Pulmonary artery endothelial cell (primary cell): ENCODE results near the gene SLC51B. TPM values are rescaled to one million over a fixed set of nuclear protein-coding genes. Genes with fewer than 3 reads are reported as not detected.
A peak's percentile ranks its signal among the peaks of the same experiment; 100 is the strongest.
"Not testable (repeated sequence)": the region's sequence is repeated elsewhere in the genome, so short reads cannot be mapped to it uniquely, and the experiment has no call there.

Experiments used
- DNase-seq: peaks from one replicate; pipeline ENCODE4 v3.0.0-alpha.2; 2011; ENCODE audit warnings: low read depth, low spot score
- total RNA-seq: library from RNA; depleted of rRNA; stranded (reverse); fragments of >200 nt; gene quantifications from 2 replicates; pipeline ENCODE4 v1.2.3, GENCODE V29; 2014

Gene SLC51B
- total RNA-seq = not detected in 2 replicates

- DNase-seq = no peak
Measured at GRCh38 chr15:65044724-65045481, at the start of gene SLC51B. SLC51B (plus strand) TSS chr15:65045387; CDS start chr15:65050005, 4,618 bp downstream.

DNA sequence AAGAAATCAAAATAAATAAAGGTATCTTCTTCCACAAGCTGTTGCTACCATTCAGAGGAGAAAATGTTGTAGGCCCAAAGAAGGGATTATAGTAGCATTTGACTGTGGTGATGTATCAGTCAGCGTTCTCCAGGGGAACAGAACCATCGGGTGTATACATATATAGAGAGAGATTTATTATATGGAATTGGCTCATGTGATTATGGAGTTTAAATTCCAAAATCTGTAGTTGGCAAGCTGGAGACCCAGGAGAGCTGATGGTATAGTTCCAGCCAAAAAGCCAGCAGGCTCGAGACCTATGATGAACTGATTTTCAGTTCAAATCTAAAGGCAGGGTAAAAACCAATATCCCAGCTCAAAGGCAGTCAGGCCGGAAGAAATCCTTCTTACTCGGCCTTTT, 48.1 kb upstream of the SLC51B start:
- DNase-seq = no peak

DNA sequence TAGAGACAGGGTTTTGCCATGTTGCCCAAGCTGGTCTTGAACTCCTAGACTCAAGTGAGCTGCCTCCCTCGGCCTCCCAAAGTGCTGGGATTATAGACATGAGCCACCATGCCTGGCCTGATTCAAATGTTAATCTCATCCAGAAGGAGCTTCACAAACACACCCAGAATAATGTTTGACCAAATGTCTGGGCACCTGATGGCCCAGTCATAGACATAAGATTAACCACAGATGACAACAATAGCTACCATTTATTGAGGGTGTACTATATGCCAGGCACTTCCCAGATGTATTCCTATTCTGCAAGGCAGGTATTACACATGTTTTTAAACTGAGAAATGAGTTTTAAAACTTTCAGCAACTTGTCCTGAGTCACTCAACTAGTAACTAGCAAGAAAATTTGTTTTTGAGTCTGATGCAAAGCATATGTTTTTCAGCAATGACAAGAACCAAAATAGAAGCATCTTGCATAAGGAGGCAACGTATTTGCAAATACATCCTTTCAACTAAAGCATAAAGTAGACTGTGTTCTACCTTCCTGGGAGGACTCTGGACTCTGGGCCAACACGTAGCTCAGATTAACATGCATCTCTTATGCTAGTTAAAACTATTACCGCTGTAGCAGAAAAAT, 47.3 kb upstream of the SLC51B start:
- DNase-seq = no peak

GRCh38 chr15:65004993-65005392, 40.2 kb upstream of the SLC51B start:
- DNase-seq = no peak

DNA sequence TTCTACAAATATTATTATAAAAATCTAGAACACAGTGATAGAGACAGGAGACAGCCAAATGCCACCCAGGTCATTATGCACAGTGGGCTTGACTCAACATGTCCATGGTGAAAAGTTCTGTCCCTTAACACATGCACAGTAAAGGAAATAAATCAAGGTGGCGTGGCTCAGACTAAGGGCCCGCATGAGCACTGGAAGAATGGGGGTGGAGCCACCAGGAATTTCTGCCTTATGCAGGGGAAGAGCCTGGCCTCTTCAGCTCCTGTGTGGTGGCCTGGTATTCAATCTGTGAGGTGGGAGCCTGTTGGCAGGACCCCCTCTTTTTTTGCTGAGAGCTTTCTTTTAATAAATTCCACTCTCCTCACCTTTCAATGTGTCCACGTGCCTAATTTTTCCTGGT, 38.3 kb upstream of the SLC51B start:
- DNase-seq = no peak

DNA sequence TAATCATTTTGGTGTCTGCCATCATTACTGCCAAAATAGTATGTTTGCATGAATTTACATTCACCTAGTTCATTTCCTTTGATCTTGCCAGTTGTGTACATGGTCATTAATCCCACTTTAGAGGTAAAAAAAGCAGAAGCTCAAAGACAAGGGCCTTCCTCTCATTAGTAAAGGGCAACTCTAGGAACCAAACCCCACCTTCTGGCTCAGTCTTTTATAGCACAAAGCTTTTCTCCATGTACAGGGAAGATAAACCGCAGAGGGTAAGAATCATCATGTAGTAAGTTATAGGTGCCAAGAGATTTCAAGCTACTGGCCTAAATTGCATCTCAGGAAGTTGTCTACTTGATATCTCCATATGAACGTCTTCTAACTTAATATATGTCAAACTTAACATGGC, 36.2 kb upstream of the SLC51B start:
- no peak for DNase-seq

- DNase-seq = not testable (repeated sequence)
Measured at GRCh38 chr15:65011198-65011597, 34.0 kb upstream of the SLC51B start.

DNA sequence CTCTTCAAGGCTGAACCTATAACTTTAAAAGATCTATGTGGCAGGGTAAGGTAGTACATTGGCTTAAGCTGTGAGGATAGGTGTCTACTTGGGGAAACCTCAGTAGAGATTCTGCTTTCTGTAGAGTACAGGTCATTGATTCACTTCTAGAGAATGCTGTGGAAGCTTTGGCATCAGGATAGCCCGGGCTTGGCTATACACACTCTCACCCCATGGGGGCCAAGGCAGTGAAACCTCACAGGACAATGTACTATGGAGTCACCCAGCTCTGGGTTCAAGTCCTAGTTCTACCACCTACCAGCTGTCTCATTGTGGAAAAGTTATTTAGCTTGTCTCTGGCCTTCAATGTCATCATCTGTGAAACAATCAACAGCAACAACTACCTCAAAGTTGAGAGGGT, 24.8 kb upstream of the SLC51B start:
- no peak for DNase-seq

DNA sequence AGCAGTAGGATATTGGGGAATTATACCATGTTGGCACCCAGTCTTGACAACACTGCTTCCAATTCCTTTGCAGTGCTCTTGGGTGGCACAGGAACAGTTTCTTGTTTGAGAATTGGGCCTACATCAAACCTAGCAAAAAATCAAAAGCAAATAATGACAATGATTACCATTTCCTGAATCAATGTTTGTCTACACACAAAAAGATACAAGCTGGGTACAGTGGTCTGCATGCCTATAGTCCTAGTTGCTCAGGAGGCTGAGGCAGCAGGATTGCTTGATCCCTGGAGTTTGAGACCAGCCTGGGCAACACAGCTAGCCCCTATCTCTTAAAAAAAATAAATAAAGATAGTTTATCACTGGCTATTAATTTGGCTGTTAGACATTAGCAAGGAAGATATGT, 23.7 kb upstream of the SLC51B start:
- DNase-seq = no peak

- DNase-seq = no peak
Measured at GRCh38 chr15:65026756-65027155, 18.4 kb upstream of the SLC51B start.

DNA sequence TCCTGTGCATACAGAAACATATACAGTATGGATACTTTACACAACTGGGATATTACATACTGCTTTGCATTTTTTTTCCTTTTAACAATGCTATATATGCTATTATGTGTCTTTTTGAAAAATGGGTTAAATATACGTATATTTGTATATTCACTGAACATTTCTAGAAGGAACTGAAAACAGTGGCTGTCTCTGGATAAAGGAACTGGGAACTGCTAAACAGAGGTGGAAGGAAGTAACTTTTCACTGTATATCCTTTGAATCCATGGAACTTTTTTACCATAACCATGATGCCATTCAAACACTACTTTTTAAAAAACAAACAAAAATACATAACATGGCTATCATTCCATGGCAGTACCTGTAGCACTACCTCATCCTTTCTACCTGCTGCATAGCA, 17.6 kb upstream of the SLC51B start:
- DNase-seq = no peak

- no peak for DNase-seq
Measured at GRCh38 chr15:65028338-65028737, 16.8 kb upstream of the SLC51B start.

GRCh38 chr15:65028921-65029735, 16.1 kb upstream of the SLC51B start, which contains the start of gene MTFMT:
MTFMT (minus strand) TSS chr15:65029639; CDS start chr15:65029613, 26 bp downstream.
- no peak for DNase-seq

DNA sequence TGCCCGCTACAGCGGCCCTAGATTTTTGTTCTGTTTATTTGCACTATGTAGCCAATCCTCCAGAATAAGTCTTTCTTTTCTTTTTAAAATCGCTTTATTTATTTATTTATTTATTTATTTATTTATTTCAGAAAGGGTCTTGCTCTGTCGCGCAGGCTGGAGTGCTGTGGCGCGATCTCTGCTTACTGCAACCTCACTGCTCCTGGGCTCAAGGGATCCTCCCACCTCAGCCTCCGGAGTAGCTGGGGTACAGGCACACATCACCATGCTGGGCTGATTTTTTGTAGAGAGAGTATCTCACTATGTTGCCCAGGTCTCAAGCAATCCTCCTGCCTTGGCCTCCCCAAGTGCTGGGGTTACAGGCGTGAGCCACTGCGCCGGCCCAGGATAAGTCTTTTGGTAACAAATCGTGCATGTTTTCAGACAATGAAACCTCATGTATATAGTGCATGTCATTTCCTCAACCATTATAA, 15.4 kb upstream of the SLC51B start:
- DNase-seq = no peak

- peak; percentile 37 for DNase-seq
Measured at GRCh38 chr15:65032801-65033537, 12.2 kb upstream of the SLC51B start.

DNA sequence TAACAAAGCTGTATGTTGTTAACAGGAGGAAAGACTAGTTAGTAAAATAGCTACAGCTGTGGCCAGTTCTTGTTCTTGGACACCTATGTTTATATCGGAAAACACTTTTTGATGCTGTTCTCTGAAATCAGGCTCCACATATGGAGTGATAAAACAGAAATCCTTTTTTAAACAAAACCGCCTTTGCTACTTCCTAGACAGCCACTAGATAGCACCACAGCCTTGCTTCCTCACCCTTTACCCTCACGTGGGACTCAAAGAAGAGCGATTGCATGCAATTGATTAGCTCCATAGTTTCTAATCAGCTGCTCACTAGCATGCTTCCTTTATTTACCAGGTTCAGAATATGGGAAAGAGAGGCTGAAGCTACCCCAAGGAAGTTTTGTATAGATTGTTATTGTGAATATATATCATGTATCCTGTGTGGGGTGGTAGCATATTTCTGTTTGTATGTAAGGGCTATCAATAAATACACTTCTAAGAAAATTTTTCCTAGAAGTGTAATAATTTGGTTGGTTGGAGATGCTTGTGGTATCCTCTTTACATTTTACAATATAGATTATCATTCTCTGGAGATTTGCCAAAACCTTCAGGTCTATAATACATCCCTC, 11.4 kb upstream of the SLC51B start:
- DNase-seq = no peak

DNA sequence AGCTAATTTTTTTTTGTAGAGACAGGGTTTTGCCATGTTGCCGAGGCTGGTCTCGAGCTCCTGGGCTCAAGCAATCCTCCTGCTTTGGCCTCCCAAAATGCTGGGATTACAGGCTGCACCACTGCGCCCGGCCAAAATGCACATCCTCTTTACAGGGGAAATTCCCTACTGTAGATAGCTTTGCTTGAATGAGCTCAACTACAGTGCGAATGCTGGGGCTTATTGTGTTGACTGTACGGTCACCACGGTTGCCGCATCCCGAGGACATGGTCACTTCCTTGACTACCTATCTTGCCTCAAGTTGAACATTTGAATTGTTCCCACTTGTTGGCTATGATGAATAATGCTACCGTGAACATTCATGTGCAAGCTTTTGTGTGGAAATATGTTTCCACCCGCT, 10.5 kb upstream of the SLC51B start:
- DNase-seq = no peak

DNA sequence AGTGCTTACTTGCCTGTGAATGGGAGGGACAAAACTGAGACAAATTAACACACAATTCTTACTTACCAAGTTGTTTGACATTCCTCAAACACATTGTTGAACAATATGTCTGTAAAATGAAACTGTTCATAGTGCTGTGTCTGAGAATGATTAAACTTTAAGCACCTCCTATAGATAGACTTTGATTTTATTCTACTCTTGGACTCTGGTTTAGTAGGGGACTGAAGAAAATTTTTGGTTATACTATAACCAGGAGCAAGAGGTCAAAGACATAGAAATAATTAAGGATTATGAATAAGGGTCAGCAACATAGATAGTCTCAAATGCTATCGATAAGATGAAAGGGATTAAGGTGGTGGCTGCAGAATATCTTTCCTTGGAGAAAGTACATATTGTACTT, 7.9 kb upstream of the SLC51B start:
- no peak for DNase-seq

- DNase-seq = no peak
Measured at GRCh38 chr15:65038428-65038827, 6.8 kb upstream of the SLC51B start.

- DNase-seq = no peak
Measured at GRCh38 chr15:65038836-65039235, 6.4 kb upstream of the SLC51B start.

GRCh38 chr15:65040461-65040860, 4.7 kb upstream of the SLC51B start:
- DNase-seq = no peak
